Thymus (tissue), 11 donors: ENCODE results near the gene ATP6V0B. TPM values are rescaled to one million over a fixed set of nuclear protein-coding genes. Genes with fewer than 3 reads are reported as not detected.
A peak's percentile ranks its signal among the peaks of the same experiment; 100 is the strongest.

Experiments
- DNase-seq, 9 donors: peaks; one replicate each; pipeline ENCODE4 v3.0.0-alpha.2; 2013; ENCODE audit warnings: low spot score in 9 of 9, low read depth in 6 of 9, missing footprints in 1 of 9
- H3K27ac ChIP-seq, 2 donors: one replicate each; pipeline ENCODE4 v1.5.1; 2013; ENCODE audit warnings: control low read depth in 1 of 2, low read depth in 1 of 2, low read length in 1 of 2, mild to moderate bottlenecking in 1 of 2, moderate library complexity in 1 of 2
- H3K27me3 ChIP-seq, 2 donors: one replicate each; pipeline ENCODE4 v1.5.1; 2013; ENCODE audit warnings: low read length in 1 of 2; ENCODE audit not compliant: control insufficient read depth in 2 of 2, insufficient read depth in 1 of 2
- H3K36me3 ChIP-seq, 2 donors: one replicate each; pipeline ENCODE4 v1.5.1; 2013; ENCODE audit warnings: low read length in 1 of 2, mild to moderate bottlenecking in 1 of 2, moderate library complexity in 1 of 2; ENCODE audit not compliant: control insufficient read depth in 2 of 2, insufficient read depth in 2 of 2
- H3K4me1 ChIP-seq, 2 donors: one replicate each; pipeline ENCODE4 v1.5.1; 2013; ENCODE audit warnings: low read length in 2 of 2; ENCODE audit not compliant: control insufficient read depth in 2 of 2, insufficient read depth in 2 of 2
- H3K4me3 ChIP-seq, 2 donors: one replicate each; pipeline ENCODE4 v1.5.1; 2013; ENCODE audit warnings: low read length in 2 of 2, control low read depth in 1 of 2, mild to moderate bottlenecking in 1 of 2
- H3K9me3 ChIP-seq, 2 donors: one replicate each; pipeline ENCODE4 v1.5.1; 2013; ENCODE audit warnings: low read length in 1 of 2, mild to moderate bottlenecking in 1 of 2; ENCODE audit not compliant: control insufficient read depth in 2 of 2, insufficient read depth in 1 of 2
- WGBS: extraction: QIAGEN DNeasy Blood & Tissue Kit; methylation state at CpG from one replicate; pipeline ENCODE4 v1.1.7; 2013; 5-methylcytosine and 5-hydroxymethylcytosine counted together
- polyA plus RNA-seq: library from polyadenylated mRNA; stranded (reverse); fragments of 200-250 nt; gene quantifications from one replicate; pipeline ENCODE4 v1.2.3, GENCODE V29; 2013
- total RNA-seq: library from RNA; stranded (reverse); fragments of 120-200 nt; gene quantifications from one replicate; pipeline ENCODE4 v1.2.4, GENCODE V29; 2013
- donor health status: healthy.

ATP6V0B gene
- total and polyA plus RNA-seq, 2 donors = 110 to 198 TPM

GRCh38 chr1:43970911-43971310 lies 3.8 kb upstream of the ATP6V0B start:
- DNase-seq = no peak
- H3K27me3 ChIP-seq = no peaks in the 10 kb centered on the region
- H3K36me3 ChIP-seq = peaks cover 0 to 7% of the 10 kb centered on the region in 2 donors
- no peak overlapping the region for H3K27ac ChIP-seq
- 97% methylated on average over 9 of the region's 9 CpGs for WGBS
- H3K4me3 ChIP-seq = no peak overlapping the region
- peaks cover 14 to 29% of the 10 kb centered on the region in 2 donors for H3K4me1 ChIP-seq
- no peaks in the 10 kb centered on the region for H3K9me3 ChIP-seq

DNA sequence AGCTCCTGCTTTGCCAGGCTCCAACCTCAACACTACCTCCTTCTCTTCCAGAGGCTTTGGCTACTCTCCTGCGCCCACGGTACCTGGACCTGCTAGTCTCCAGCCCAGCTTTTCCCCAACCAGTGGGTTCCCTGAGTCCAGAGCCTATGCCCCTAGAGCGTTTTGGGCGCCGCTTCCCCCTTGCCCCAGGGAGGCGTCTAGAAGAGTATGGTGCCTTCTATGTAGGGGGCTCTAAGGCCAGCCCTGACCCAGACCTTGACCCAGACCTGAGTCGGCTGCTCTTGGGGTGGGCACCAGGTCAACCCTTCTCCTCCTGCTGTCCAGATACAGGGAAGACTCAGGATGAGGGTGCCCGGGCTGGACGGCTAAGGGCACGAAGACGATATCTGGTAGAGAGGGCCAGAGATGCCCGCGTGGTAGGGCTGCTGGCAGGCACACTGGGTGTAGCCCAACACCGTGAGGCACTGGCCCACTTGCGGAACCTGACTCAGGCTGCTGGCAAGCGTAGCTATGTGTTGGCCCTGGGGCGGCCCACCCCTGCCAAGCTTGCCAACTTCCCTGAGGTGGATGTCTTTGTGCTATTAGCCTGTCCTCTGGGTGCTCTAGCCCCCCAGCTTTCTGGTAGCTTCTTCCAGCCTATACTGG lies 3.3 kb upstream of the ATP6V0B start:
- Histone ChIP-seq H3K4me3 (no peak overlapping the region), H3K27ac (no peak overlapping the region), H3K9me3 (no peaks in the 10 kb centered on the region), H3K36me3 (peaks cover 0 to 11% of the 10 kb centered on the region in 2 donors), H3K4me1 (peaks cover 19 to 35% of the 10 kb centered on the region in 2 donors), H3K27me3 (no peaks in the 10 kb centered on the region)
- no peak for DNase-seq
- 97% methylated on average over 17 of the region's 17 CpGs for WGBS

GRCh38 chr1:43973981-43974442 lies 748 bp upstream of the ATP6V0B start:
- DNase-seq = no peak
- Histone ChIP-seq H3K4me3 (peak overlapping the region; percentile 81 to 87), H3K36me3 (peaks cover 19 to 29% of the 10 kb centered on the region in 2 donors), H3K4me1 (peaks cover 28 to 53% of the 10 kb centered on the region in 2 donors), H3K27me3 (peaks cover 0 to 14% of the 10 kb centered on the region in 2 donors), H3K9me3 (no peaks in the 10 kb centered on the region), H3K27ac (peak overlapping the region; percentile 78 to 84)
- 47% methylated on average over 9 of the region's 9 CpGs for WGBS

DNA sequence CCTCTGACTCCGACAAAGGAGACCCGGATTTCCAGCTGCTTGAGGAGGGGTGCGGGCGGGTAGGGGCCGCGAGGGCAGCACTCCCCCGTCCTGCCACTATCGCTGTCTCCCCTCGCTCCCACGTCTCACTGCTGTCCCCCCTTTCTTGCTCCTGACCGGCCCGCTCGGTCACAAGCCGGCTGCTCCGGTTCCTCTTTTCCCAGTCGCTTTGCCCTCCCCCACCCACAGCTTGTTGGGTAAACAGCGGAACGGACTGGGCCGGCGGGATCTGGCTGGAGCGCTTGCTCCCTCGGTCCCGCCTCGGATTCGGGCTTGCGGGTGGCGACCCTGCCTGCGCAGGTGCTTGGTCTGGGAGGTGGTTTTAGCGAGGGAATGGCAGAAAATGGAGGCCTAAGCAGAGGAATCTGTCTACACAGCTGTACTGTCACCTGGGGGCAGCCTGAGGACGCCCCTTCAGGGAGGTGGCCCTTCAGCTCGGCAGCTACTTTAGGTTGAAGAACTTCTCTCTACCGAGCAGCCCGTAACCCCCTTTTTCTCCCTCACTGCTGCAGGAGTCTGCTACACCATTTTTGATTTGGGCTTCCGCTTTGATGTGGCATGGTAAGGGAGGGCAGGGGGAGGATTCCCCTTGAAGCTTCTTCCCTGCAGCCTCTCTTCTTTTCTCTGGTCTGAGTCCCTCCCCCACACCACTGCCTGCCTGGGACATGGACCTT lies 645 bp downstream of the ATP6V0B start:
- peaks cover 4 to 25% of the 10 kb centered on the region in 2 donors for H3K27me3 ChIP-seq
- peak overlapping the region; percentile 79 to 84 for H3K27ac ChIP-seq
- H3K9me3 ChIP-seq = no peaks in the 10 kb centered on the region
- peaks cover 19 to 29% of the 10 kb centered on the region in 2 donors for H3K36me3 ChIP-seq
- peaks cover 23 to 51% of the 10 kb centered on the region in 2 donors for H3K4me1 ChIP-seq
- under 1% methylated on average over 34 of the region's 34 CpGs for WGBS
- H3K4me3 ChIP-seq = peak overlapping the region; percentile 81 to 87
- DNase-seq = peak in 8 of 9 donors; percentile 51 to 91 (median 69)

DNA sequence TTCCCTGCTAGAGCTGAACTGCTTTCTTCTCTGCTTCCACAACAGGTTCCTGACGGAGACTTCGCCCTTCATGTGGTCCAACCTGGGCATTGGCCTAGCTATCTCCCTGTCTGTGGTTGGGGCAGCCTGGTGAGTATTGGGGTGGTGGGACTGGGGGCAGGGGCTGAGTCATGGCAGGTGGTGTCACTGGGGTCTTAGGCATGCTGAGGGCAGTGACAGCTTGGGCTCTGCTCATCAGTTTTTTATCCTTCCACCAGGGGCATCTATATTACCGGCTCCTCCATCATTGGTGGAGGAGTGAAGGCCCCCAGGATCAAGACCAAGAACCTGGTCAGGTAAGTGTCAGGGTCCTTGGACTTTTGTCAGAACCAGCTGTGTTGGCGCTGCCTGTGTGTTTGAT lies 1.3 kb downstream of the ATP6V0B start:
- peaks cover 20 to 44% of the 10 kb centered on the region in 2 donors for H3K4me1 ChIP-seq
- peak overlapping the region; percentile 81 to 87 for H3K4me3 ChIP-seq
- DNase-seq = no peak
- H3K36me3 ChIP-seq = peaks cover 19 to 29% of the 10 kb centered on the region in 2 donors
- WGBS = 80% methylated on average over 4 of the region's 4 CpGs
- H3K9me3 ChIP-seq = no peaks in the 10 kb centered on the region
- peak overlapping the region in 1 of 2 donors; percentile 79 for H3K27ac ChIP-seq
- H3K27me3 ChIP-seq = peaks cover 4 to 30% of the 10 kb centered on the region in 2 donors

GRCh38 chr1:43976890-43977289 lies 2.1 kb downstream of the ATP6V0B start:
- H3K27me3 ChIP-seq = peaks cover 4 to 33% of the 10 kb centered on the region in 2 donors
- 98% methylated on average over 8 of the region's 8 CpGs for WGBS
- no peaks in the 10 kb centered on the region for H3K9me3 ChIP-seq
- H3K36me3 ChIP-seq = peaks cover 19 to 29% of the 10 kb centered on the region in 2 donors
- no peak for DNase-seq
- peaks cover 20 to 44% of the 10 kb centered on the region in 2 donors for H3K4me1 ChIP-seq
- no peak overlapping the region for H3K27ac ChIP-seq
- no peak overlapping the region for H3K4me3 ChIP-seq

DNA sequence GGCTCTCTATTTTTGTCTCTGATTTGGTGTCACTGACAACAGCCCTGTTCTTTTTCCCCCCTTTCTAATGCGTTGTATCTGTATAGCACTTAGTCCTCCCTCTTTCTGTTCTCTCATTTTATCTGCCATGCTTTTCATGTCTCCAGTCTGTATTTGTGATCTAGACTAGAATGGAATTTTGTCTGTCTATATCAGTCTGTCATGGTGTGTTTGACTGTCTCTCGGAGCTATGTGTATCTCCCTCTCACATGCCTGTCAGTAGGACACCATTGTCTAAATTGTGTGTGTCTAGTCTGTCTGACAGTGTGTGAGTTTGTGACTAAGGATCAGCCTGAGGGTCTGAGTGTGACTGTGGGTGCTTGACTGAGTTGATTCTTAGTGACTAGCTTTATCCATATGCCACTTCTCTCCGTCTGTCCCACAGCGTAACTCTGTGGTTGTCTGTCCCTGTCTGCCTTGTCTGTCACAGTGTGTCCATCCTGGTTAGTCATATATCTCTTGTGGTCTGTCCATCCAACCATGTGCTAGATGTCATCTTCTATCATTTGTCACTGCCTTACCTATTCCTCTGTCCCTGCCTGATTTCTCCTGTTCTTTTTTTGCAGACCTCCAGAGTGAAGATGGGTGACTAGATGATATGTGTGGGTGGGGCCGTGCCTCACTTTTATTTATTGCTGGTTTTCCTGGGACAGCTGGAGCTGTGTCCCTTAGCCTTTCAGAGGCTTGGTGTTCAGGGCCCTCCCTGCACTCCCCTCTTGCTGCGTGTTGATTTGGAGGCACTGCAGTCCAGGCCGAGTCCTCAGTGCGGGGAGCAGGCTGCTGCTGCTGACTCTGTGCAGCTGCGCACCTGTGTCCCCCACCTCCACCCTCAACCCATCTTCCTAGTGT lies 2.9 kb downstream of the ATP6V0B start:
- H3K27ac ChIP-seq = no peak overlapping the region

GRCh38 chr1:43978264-43978550 lies 3.4 kb downstream of the ATP6V0B start:
- H3K36me3 ChIP-seq = peaks cover 19 to 22% of the 10 kb centered on the region in 2 donors
- no peak overlapping the region for H3K4me3 ChIP-seq
- peaks cover 20 to 44% of the 10 kb centered on the region in 2 donors for H3K4me1 ChIP-seq
- no peak overlapping the region for H3K27ac ChIP-seq
- no peaks in the 10 kb centered on the region for H3K9me3 ChIP-seq
- DNase-seq = no peak
- H3K27me3 ChIP-seq = peaks cover 4 to 33% of the 10 kb centered on the region in 2 donors
- WGBS = 89% methylated on average over 5 of the region's 5 CpGs

More for the DNA sequence above, 2.9 kb downstream of the ATP6V0B start:
- WGBS = 92% methylated on average over 9 of the region's 9 CpGs
- no peak overlapping the region for H3K4me3 ChIP-seq
- no peaks in the 10 kb centered on the region for H3K9me3 ChIP-seq
- peaks cover 20 to 44% of the 10 kb centered on the region in 2 donors for H3K4me1 ChIP-seq
- H3K27me3 ChIP-seq = peaks cover 4 to 33% of the 10 kb centered on the region in 2 donors
- peaks cover 19 to 22% of the 10 kb centered on the region in 2 donors for H3K36me3 ChIP-seq
- DNase-seq = no peak
